ENCODE data around the gene LRRC75A.

LRRC75A gene

DNA sequence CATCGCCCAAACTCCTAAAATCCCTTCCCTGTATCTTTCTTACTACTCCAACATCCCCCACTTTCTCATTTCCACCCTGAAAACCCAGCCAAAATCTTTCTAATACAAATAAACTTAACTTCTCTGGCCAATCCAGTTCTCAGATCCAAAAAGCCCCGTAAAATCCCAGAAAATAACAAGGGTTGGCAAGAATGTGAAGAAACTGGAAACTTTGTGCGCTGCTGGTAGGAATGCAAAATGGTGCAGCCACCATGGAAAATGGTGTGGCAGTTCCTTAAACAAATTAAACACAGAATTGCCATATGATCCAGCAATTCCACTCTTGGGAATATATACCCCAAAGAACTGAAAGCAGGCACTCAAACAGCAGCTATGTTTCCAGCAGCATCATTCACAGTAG, 24.1 kb downstream of the LRRC75A start:
- in situ Hi-C loops (cut with MboI; ENCODE audit: low sequenced_read_pairs, unreplicated experiment), result no loop called here

DNA sequence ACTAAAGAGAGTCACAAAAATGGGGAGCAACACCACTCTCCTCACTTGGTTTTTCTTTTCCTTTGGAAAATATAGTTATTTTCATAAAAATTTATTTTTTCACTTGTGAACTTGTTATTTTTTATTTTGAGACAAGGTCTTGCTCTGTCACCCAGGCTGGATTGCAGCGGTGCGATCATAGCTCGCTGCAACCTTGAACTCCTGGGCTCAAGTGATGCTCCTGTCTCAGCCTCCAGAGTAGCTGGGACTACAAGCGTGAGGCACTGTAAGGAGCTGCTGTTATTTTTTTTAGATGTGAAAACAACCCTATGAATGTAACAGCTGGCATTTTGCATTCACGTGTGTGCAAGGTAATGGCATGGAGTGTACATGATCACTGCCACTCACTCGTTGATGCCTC, 24.9 kb downstream of the LRRC75A start:
- in situ Hi-C loops (cut with MboI; ENCODE audit: low sequenced_read_pairs, unreplicated experiment), result no loop called here
- TF ChIP-seq, protein P1, sequence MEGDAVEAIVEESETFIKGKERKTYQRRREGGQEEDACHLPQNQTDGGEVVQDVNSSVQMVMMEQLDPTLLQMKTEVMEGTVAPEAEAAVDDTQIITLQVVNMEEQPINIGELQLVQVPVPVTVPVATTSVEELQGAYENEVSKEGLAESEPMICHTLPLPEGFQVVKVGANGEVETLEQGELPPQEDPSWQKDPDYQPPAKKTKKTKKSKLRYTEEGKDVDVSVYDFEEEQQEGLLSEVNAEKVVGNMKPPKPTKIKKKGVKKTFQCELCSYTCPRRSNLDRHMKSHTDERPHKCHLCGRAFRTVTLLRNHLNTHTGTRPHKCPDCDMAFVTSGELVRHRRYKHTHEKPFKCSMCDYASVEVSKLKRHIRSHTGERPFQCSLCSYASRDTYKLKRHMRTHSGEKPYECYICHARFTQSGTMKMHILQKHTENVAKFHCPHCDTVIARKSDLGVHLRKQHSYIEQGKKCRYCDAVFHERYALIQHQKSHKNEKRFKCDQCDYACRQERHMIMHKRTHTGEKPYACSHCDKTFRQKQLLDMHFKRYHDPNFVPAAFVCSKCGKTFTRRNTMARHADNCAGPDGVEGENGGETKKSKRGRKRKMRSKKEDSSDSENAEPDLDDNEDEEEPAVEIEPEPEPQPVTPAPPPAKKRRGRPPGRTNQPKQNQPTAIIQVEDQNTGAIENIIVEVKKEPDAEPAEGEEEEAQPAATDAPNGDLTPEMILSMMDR (IDR thresholded peaks at IDR 0.05; ENCODE audit: borderline replicate concordance, control extremely low read depth, extremely low read depth, insufficient read depth, missing control alignments), result no peak
- DNase-seq (ENCODE audit: low spot score), result no peak

More for the DNA sequence above, 24.1 kb downstream of the LRRC75A start:
- DNase-seq (ENCODE audit: low spot score), result no peak
- TF ChIP-seq, protein P1 (IDR thresholded peaks at IDR 0.05; ENCODE audit: borderline replicate concordance, control extremely low read depth, extremely low read depth, insufficient read depth, missing control alignments), result no peak

DNA sequence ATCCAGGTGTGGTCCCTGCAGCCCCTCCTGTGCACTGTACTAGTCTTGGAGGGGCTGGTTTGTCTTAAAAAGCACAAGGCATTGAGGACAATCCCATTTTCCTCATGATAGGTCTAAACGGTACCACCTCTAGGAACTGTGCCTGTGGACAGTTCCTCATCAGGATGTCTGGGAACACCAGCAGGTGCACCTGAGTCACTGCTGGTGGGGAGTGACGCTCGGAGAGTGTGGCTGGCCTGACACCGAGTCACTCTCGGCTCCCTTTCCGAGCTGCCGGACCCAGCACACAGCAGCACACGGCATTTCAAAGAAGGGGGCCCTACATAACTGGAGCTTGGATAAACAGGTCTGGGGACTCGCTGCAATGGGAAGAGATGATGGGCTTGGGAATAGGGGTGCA, 25.6 kb downstream of the LRRC75A start:
- DNase-seq (ENCODE audit: low spot score), result no peak
- in situ Hi-C loops (cut with MboI; ENCODE audit: low sequenced_read_pairs, unreplicated experiment), result no loop called here
- TF ChIP-seq, protein P1 (IDR thresholded peaks at IDR 0.05; ENCODE audit: borderline replicate concordance, control extremely low read depth, extremely low read depth, insufficient read depth, missing control alignments), result no peak

DNA sequence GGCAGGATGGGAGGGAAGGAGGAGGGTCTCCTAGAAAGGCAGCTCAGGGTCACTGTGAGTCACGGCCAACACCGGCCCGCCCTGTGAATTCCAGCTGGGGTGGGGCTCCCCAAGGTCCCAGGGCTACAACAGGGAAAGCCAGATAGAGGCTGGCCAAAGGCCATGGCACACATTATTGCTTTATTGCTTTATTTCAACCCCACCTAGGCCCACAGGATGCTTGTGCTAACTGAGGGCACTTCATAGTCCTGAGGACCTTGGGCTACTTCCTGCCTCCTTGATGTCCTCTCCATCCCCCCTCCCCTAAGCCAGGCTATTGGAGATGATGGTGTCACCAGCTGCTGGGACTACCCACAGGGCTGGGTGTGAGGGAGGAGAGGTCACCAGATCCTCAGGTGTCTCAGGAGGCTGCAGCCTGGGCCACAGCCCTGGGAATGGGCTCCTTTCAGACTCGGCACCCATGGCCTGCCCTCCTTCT, 26.1 kb downstream of the LRRC75A start:
- in situ Hi-C loops (cut with MboI; ENCODE audit: low sequenced_read_pairs, unreplicated experiment), result no loop called here
- TF ChIP-seq, protein P1 (IDR thresholded peaks at IDR 0.05; ENCODE audit: borderline replicate concordance, control extremely low read depth, extremely low read depth, insufficient read depth, missing control alignments), result no peak
- no peak for DNase-seq (ENCODE audit: low spot score)

DNA sequence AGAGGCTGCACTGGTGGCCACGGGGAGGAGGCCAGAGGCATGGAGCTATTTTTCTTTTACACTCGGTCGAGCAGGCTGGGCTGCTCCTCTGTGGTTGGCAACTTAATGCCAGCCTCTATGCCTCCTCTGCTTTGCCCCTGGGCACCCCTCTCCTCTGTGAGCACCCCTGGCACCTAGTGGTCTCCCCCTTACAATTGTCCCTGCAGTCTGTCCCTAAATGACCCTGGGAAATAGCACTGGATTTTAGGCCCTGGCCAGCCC, 27.0 kb downstream of the LRRC75A start:
- TF ChIP-seq, protein P1 (IDR thresholded peaks at IDR 0.05; ENCODE audit: borderline replicate concordance, control extremely low read depth, extremely low read depth, insufficient read depth, missing control alignments), result no peak
- no peak for DNase-seq (ENCODE audit: low spot score)
- in situ Hi-C loops (cut with MboI; ENCODE audit: low sequenced_read_pairs, unreplicated experiment), result no loop called here

DNA sequence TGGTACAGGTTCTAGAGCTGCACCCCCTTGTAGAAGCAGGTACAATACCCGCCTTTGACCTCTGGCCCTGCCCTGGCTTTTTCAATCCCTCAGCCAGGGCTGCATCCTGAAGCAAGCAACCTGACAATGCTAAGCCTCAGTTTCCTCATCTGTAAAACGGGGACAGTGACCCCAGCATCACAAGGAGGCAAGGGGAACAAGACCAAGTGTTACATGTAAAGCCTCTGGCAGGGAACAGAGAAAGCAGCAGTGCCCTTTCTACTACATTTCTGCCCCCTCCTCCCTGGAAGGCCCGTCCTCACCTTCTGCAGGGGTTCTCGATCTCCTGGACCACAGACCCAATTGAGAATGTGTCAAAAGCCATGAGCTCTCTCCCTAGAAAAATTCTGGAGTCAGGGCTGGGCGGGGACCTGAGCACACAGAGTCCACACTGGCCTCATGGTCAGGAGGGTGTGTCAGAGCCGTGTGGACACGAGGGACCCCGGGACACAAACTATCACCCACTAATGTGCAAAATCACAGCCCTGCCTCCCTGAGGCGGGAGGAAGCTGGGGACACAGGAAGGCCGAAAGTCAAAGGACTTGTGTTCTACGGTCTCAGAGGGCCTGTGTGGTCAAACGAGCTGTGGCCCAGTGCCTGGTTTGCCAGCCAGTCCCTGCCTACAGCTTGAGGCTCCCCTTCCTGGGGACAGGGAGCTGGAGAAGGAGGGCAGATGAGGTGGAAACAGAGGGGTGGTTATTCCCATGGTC, 27.5 kb downstream of the LRRC75A start:
- in situ Hi-C loops (cut with MboI; ENCODE audit: low sequenced_read_pairs, unreplicated experiment), result no loop called here
- TF ChIP-seq, protein P1 (IDR thresholded peaks at IDR 0.05; ENCODE audit: borderline replicate concordance, control extremely low read depth, extremely low read depth, insufficient read depth, missing control alignments), result no peak
- no peak for DNase-seq (ENCODE audit: low spot score)

Measured in GM13976 (cell line).